ENCODE measurements around the gene RHEX. TPM values are rescaled to one million over a fixed set of nuclear protein-coding genes. Genes with fewer than 3 reads are reported as not detected.

RHEX gene
- total and polyA plus RNA-seq, 4 donors, result 0.12 to 0.59 (median 0.55) TPM; not detected in 1

- Histone ChIP-seq H3K9me3 (ENCODE audit: control insufficient read depth, insufficient read depth, low read length) (no peaks in the 10 kb centered on the region), H3K27ac (ENCODE audit: low read depth, low read length) (no peak overlapping the region), H3K4me1 (ENCODE audit: control insufficient read depth, insufficient read depth, low read length) (no peaks in the 10 kb centered on the region), H3K4me3 (ENCODE audit: low read depth, low read length) (no peak overlapping the region), H3K36me3 (ENCODE audit: control insufficient read depth, insufficient read depth, low read length) (no peaks in the 10 kb centered on the region), H3K27me3 (ENCODE audit: control insufficient read depth, insufficient read depth, low read length) (no peaks in the 10 kb centered on the region)
- WGBS (ENCODE audit: insufficient coverage), result 100% methylated on average over 3 of the region's 3 CpGs
- DNase-seq (ENCODE audit: low read depth in 4 of 6, low spot score in 6 of 6), result no peak
Observed at GRCh38 chr1:206110820-206111219, 57.8 kb downstream of the RHEX start.

- H3K9me3 ChIP-seq (ENCODE audit: control insufficient read depth, insufficient read depth, low read length), result no peaks in the 10 kb centered on the region
- H3K36me3 ChIP-seq (ENCODE audit: control insufficient read depth, insufficient read depth, low read length), result no peaks in the 10 kb centered on the region
- no peaks in the 10 kb centered on the region for H3K4me1 ChIP-seq (ENCODE audit: control insufficient read depth, insufficient read depth, low read length)
- WGBS (ENCODE audit: insufficient coverage), result 94% methylated on average over 5 of the region's 6 CpGs
- no peak for DNase-seq (ENCODE audit: low read depth in 4 of 6, low spot score in 6 of 6)
- peaks cover 1% of the 10 kb centered on the region for H3K27me3 ChIP-seq (ENCODE audit: control insufficient read depth, insufficient read depth, low read length)
- no peak overlapping the region for H3K27ac ChIP-seq (ENCODE audit: low read depth, low read length)
- H3K4me3 ChIP-seq (ENCODE audit: low read depth, low read length), result no peak overlapping the region
Observed at GRCh38 chr1:206111271-206111927, 58.4 kb downstream of the RHEX start.

GRCh38 chr1:206112600-206113301, 59.8 kb downstream of the RHEX start:
- no peak for DNase-seq (ENCODE audit: low read depth in 4 of 6, low spot score in 6 of 6)
- no peaks in the 10 kb centered on the region for H3K9me3 ChIP-seq (ENCODE audit: control insufficient read depth, insufficient read depth, low read length)
- no peak overlapping the region for H3K4me3 ChIP-seq (ENCODE audit: low read depth, low read length)
- H3K36me3 ChIP-seq (ENCODE audit: control insufficient read depth, insufficient read depth, low read length), result no peaks in the 10 kb centered on the region
- 79% methylated on average over 7 of the region's 9 CpGs for WGBS (ENCODE audit: insufficient coverage)
- peaks cover 13% of the 10 kb centered on the region for H3K4me1 ChIP-seq (ENCODE audit: control insufficient read depth, insufficient read depth, low read length)
- H3K27me3 ChIP-seq (ENCODE audit: control insufficient read depth, insufficient read depth, low read length), result peaks cover 15% of the 10 kb centered on the region
- no peak overlapping the region for H3K27ac ChIP-seq (ENCODE audit: low read depth, low read length)

- WGBS (ENCODE audit: insufficient coverage), result no CpG with 5 or more reads among the region's 6 CpGs
- peaks cover 15% of the 10 kb centered on the region for H3K4me1 ChIP-seq (ENCODE audit: control insufficient read depth, insufficient read depth, low read length)
- no peak overlapping the region for H3K27ac ChIP-seq (ENCODE audit: low read depth, low read length)
- no peaks in the 10 kb centered on the region for H3K9me3 ChIP-seq (ENCODE audit: control insufficient read depth, insufficient read depth, low read length)
- H3K4me3 ChIP-seq (ENCODE audit: low read depth, low read length), result no peak overlapping the region
- peaks cover 21% of the 10 kb centered on the region for H3K27me3 ChIP-seq (ENCODE audit: control insufficient read depth, insufficient read depth, low read length)
- no peaks in the 10 kb centered on the region for H3K36me3 ChIP-seq (ENCODE audit: control insufficient read depth, insufficient read depth, low read length)
- no peak for DNase-seq (ENCODE audit: low read depth in 4 of 6, low spot score in 6 of 6)
Observed at GRCh38 chr1:206114692-206115640, 62.0 kb downstream of the RHEX start.

GRCh38 chr1:206115791-206116190, 62.8 kb downstream of the RHEX start:
- Histone ChIP-seq H3K9me3 (ENCODE audit: control insufficient read depth, insufficient read depth, low read length) (no peaks in the 10 kb centered on the region), H3K36me3 (ENCODE audit: control insufficient read depth, insufficient read depth, low read length) (no peaks in the 10 kb centered on the region), H3K4me3 (ENCODE audit: low read depth, low read length) (no peak overlapping the region), H3K27ac (ENCODE audit: low read depth, low read length) (no peak overlapping the region), H3K4me1 (ENCODE audit: control insufficient read depth, insufficient read depth, low read length) (peaks cover 15% of the 10 kb centered on the region), H3K27me3 (ENCODE audit: control insufficient read depth, insufficient read depth, low read length) (peaks cover 21% of the 10 kb centered on the region)
- 100% methylated on average over 1 of the region's 8 CpGs for WGBS (ENCODE audit: insufficient coverage)
- no peak for DNase-seq (ENCODE audit: low read depth in 4 of 6, low spot score in 6 of 6)

- Histone ChIP-seq H3K4me3 (ENCODE audit: low read depth, low read length) (no peak overlapping the region), H3K4me1 (ENCODE audit: control insufficient read depth, insufficient read depth, low read length) (peaks cover 15% of the 10 kb centered on the region), H3K27me3 (ENCODE audit: control insufficient read depth, insufficient read depth, low read length) (peaks cover 21% of the 10 kb centered on the region), H3K27ac (ENCODE audit: low read depth, low read length) (no peak overlapping the region), H3K36me3 (ENCODE audit: control insufficient read depth, insufficient read depth, low read length) (no peaks in the 10 kb centered on the region), H3K9me3 (ENCODE audit: control insufficient read depth, insufficient read depth, low read length) (no peaks in the 10 kb centered on the region)
- DNase-seq (ENCODE audit: low read depth in 4 of 6, low spot score in 6 of 6), result no peak
- 89% methylated on average over 25 of the region's 25 CpGs for WGBS (ENCODE audit: insufficient coverage)
Observed at GRCh38 chr1:206116191-206116872, 63.4 kb downstream of the RHEX start.

GRCh38 chr1:206116873-206117150, 63.8 kb downstream of the RHEX start:
- no peaks in the 10 kb centered on the region for H3K36me3 ChIP-seq (ENCODE audit: control insufficient read depth, insufficient read depth, low read length)
- H3K27me3 ChIP-seq (ENCODE audit: control insufficient read depth, insufficient read depth, low read length), result peaks cover 21% of the 10 kb centered on the region
- WGBS (ENCODE audit: insufficient coverage), result 19% methylated on average over 5 of the region's 5 CpGs
- no peak for DNase-seq (ENCODE audit: low read depth in 4 of 6, low spot score in 6 of 6)
- H3K4me3 ChIP-seq (ENCODE audit: low read depth, low read length), result peak overlapping the region; percentile 39
- H3K4me1 ChIP-seq (ENCODE audit: control insufficient read depth, insufficient read depth, low read length), result peaks cover 15% of the 10 kb centered on the region
- H3K27ac ChIP-seq (ENCODE audit: low read depth, low read length), result no peak overlapping the region
- H3K9me3 ChIP-seq (ENCODE audit: control insufficient read depth, insufficient read depth, low read length), result no peaks in the 10 kb centered on the region

GRCh38 chr1:206117151-206117948, 64.4 kb downstream of the RHEX start, which contains the start of gene AVPR1B:
AVPR1B (minus strand) TSS chr1:206117388; CDS start chr1:206116890, 498 bp downstream.
- DNase-seq (ENCODE audit: low read depth in 4 of 6, low spot score in 6 of 6), result peak in 2 of 6 donors; percentile 38 to 61
- Histone ChIP-seq H3K27me3 (ENCODE audit: control insufficient read depth, insufficient read depth, low read length) (peaks cover 21% of the 10 kb centered on the region), H3K4me1 (ENCODE audit: control insufficient read depth, insufficient read depth, low read length) (peaks cover 15% of the 10 kb centered on the region), H3K27ac (ENCODE audit: low read depth, low read length) (no peak within 1 kb of the TSS), H3K4me3 (ENCODE audit: low read depth, low read length) (peak within 1 kb of the TSS; percentile 39), H3K9me3 (ENCODE audit: control insufficient read depth, insufficient read depth, low read length) (peaks cover 3% of the 10 kb centered on the region), H3K36me3 (ENCODE audit: control insufficient read depth, insufficient read depth, low read length) (no peaks in the 10 kb centered on the region)
- under 1% methylated on average over 52 of the region's 55 CpGs for WGBS (ENCODE audit: insufficient coverage)

GRCh38 chr1:206120406-206120805, 67.4 kb downstream of the RHEX start:
- no peak overlapping the region for H3K4me3 ChIP-seq (ENCODE audit: low read depth, low read length)
- H3K9me3 ChIP-seq (ENCODE audit: control insufficient read depth, insufficient read depth, low read length), result peaks cover 4% of the 10 kb centered on the region
- no peak overlapping the region for H3K27ac ChIP-seq (ENCODE audit: low read depth, low read length)
- H3K27me3 ChIP-seq (ENCODE audit: control insufficient read depth, insufficient read depth, low read length), result peaks cover 21% of the 10 kb centered on the region
- H3K4me1 ChIP-seq (ENCODE audit: control insufficient read depth, insufficient read depth, low read length), result peaks cover 15% of the 10 kb centered on the region
- H3K36me3 ChIP-seq (ENCODE audit: control insufficient read depth, insufficient read depth, low read length), result no peaks in the 10 kb centered on the region
- no peak for DNase-seq (ENCODE audit: low read depth in 4 of 6, low spot score in 6 of 6)

Data from spinal cord (tissue), 10 donors.